ENCODE results near the gene PCDHGA3.
"Not testable (repeated sequence)": the region's sequence is repeated elsewhere in the genome, so short reads cannot be mapped to it uniquely, and the experiment has no call there.

Gene PCDHGA3

GRCh38 chr5:141343242-141343952 is at the start of gene PCDHGA3:
Gene PCDHGA3 (plus strand): TSS chr5:141343829. CDS start chr5:141344034, 205 bp downstream.
- DNase-seq = no peak

GRCh38 chr5:141298376-141298775 is 45.3 kb upstream of the PCDHGA3 start:
- DNase-seq = no peak

- no peak for DNase-seq
These were observed 39.9 kb upstream of the PCDHGA3 start, which contains the start of gene SLC25A2 for GRCh38 chr5:141303756-141304155. Gene SLC25A2 (minus strand): TSS chr5:141304049. CDS start chr5:141303865, 184 bp downstream.

GRCh38 chr5:141306630-141307029 is 37.0 kb upstream of the PCDHGA3 start:
- no peak for DNase-seq

- no peak for DNase-seq
These were observed 29.9 kb upstream of the PCDHGA3 start for GRCh38 chr5:141313711-141314110.

- DNase-seq = not testable (repeated sequence)
These were observed 26.7 kb upstream of the PCDHGA3 start for GRCh38 chr5:141316963-141317362.

- no peak for DNase-seq
These were observed 24.4 kb upstream of the PCDHGA3 start for GRCh38 chr5:141319202-141319601.

GRCh38 chr5:141319699-141320098 is 23.9 kb upstream of the PCDHGA3 start:
- DNase-seq = no peak

- peak; percentile 86 for DNase-seq
These were observed 23.1 kb upstream of the PCDHGA3 start, which contains the start of gene TAF7 for GRCh38 chr5:141320225-141321169. Gene TAF7 (minus strand): TSS chr5:141320784. CDS start chr5:141320044, 740 bp downstream.

- no peak for DNase-seq
These were observed 21.4 kb upstream of the PCDHGA3 start for GRCh38 chr5:141322261-141322660.

GRCh38 chr5:141326088-141326854 is 17.4 kb upstream of the PCDHGA3 start:
- DNase-seq = no peak

- no peak for DNase-seq
These were observed 15.4 kb upstream of the PCDHGA3 start for GRCh38 chr5:141328231-141328630.

- no peak for DNase-seq
These were observed 13.1 kb upstream of the PCDHGA3 start, which contains the start of gene PCDHGA1 for GRCh38 chr5:141330299-141331080. Gene PCDHGA1 (plus strand): TSS chr5:141330514.

- DNase-seq = not testable (repeated sequence)
These were observed 11.1 kb upstream of the PCDHGA3 start for GRCh38 chr5:141332571-141332970.

- DNase-seq = no peak
These were observed 4.9 kb upstream of the PCDHGA3 start, which contains the start of gene PCDHGA2 for GRCh38 chr5:141338538-141339306. Gene PCDHGA2 (plus strand): TSS chr5:141338760.

- DNase-seq = not testable (repeated sequence)
These were observed 2.8 kb upstream of the PCDHGA3 start for GRCh38 chr5:141340781-141341354.

- no peak for DNase-seq
These were observed 856 bp upstream of the PCDHGA3 start for GRCh38 chr5:141342773-141343172.

GRCh38 chr5:141343953-141344463 is 379 bp downstream of the PCDHGA3 start:
- DNase-seq = no peak

- no peak for DNase-seq
These were observed 1.7 kb downstream of the PCDHGA3 start for GRCh38 chr5:141345327-141345726.

GRCh38 chr5:141346017-141346416 is 2.4 kb downstream of the PCDHGA3 start:
- not testable (repeated sequence) for DNase-seq
